Endothelial cell of umbilical vein (primary cell): Measurements from ENCODE around the gene CNN1. TPM values are rescaled to one million over a fixed set of nuclear protein-coding genes. Genes with fewer than 3 reads are reported as not detected.

Experiments
- BruUV-seq: library from RNA; stranded (reverse); fragments of 400-500 nt; replicated peaks from 2 replicates; lab custom pipeline; 2021; lab: Mats Ljungman, UMichigan
- CTCF ChIA-PET: fragments of 300-600, 350-600 bp; sonication (Branson Sonifier 250); formaldehyde crosslinking; loops from one replicate; lab custom pipeline; 2021; ENCODE audit warnings: antibody characterized with exemption, inconsistent platforms; lab: Charles Lee
- POLR2A ChIA-PET: fragments of 300-600, 350-600 bp; sonication (Branson Sonifier 250); formaldehyde crosslinking; loops from one replicate; lab custom pipeline; 2021; ENCODE audit warnings: antibody characterized with exemption, inconsistent platforms; lab: Charles Lee
- DNase-seq: peaks from one replicate; pipeline ENCODE4 v3.0.0-alpha.2; 2011; ENCODE audit warnings: low read depth, low spot score
- FAIRE-seq: peaks from 2 replicates; lab custom pipeline; 2011; peaks lifted over from hg19 to GRCh38; lab: Jason Lieb, UNC
- H2AFZ ChIP-seq: 2 replicates; pipeline ENCODE4 v1.6.0; 2012; ENCODE audit warnings: low read depth, low read length, control low read depth, inconsistent platforms
- H3K27ac ChIP-seq: 2 replicates; pipeline ENCODE4 v1.5.1; 2011; ENCODE audit warnings: low read depth, mild to moderate bottlenecking, control low read depth, low read length, moderate library complexity; ENCODE audit not compliant: insufficient read depth
- H3K27me3 ChIP-seq, 2 experiments: 2 replicates each; pipeline versions ENCODE4 v1.6.0 to v1.6.1; 2011; ENCODE audit warnings: low read length in 2 of 2, mixed read lengths in 1 of 2; ENCODE audit not compliant: control insufficient read depth in 2 of 2, insufficient read depth in 2 of 2
- H3K36me3 ChIP-seq, 2 experiments: 2 replicates in 1 of 2; 3 replicates in 1 of 2; pipeline ENCODE4 v1.5.1; 2011; ENCODE audit warnings: low read length in 2 of 2, mild to moderate bottlenecking in 1 of 2, moderate library complexity in 1 of 2; ENCODE audit not compliant: control insufficient read depth in 2 of 2, insufficient read depth in 2 of 2; ENCODE audit errors: extremely low read depth in 1 of 2
- H3K4me1 ChIP-seq: 3 replicates; pipeline ENCODE4 v1.5.1; 2011; ENCODE audit warnings: mild to moderate bottlenecking, low read length; ENCODE audit not compliant: control insufficient read depth, insufficient read depth; ENCODE audit errors: extremely low read depth
- H3K4me2 ChIP-seq: 2 replicates; pipeline ENCODE4 v1.6.1; 2011; ENCODE audit warnings: low read length, control low read depth, mixed read lengths; ENCODE audit not compliant: insufficient read depth
- H3K4me3 ChIP-seq, 3 experiments: fragments of 200-600 bp in 1 of 3; sonication (generic), shearing (Covaris generic) in 1 of 3; replicated peaks in 1 of 3; 2 replicates each; pipeline ENCODE4 v1.5.1; 2011 to 2016; ENCODE audit warnings: control low read depth in 3 of 3, low read length in 3 of 3, mild to moderate bottlenecking in 2 of 3, inconsistent platforms in 1 of 3, low read depth in 1 of 3, moderate library complexity in 1 of 3; ENCODE audit not compliant: insufficient read depth in 1 of 3
- H3K79me2 ChIP-seq: 2 replicates; pipeline ENCODE4 v1.6.0; 2012; ENCODE audit warnings: low read length, inconsistent platforms; ENCODE audit not compliant: control insufficient read depth, insufficient read depth
- H3K9ac ChIP-seq: replicated peaks from 2 replicates; pipeline ENCODE3; 2011; ENCODE audit warnings: low read length, control low read depth; ENCODE audit not compliant: insufficient read depth; ENCODE audit errors: extremely low read depth
- H3K9me1 ChIP-seq: replicated peaks from 3 replicates; pipeline ENCODE4 v1.6.0; 2011; ENCODE audit warnings: mild to moderate bottlenecking, low read length; ENCODE audit not compliant: control insufficient read depth, insufficient read depth; ENCODE audit errors: extremely low read depth
- H3K9me3 ChIP-seq: replicated peaks from 2 replicates; pipeline ENCODE4 v1.5.1; 2012; ENCODE audit warnings: low read length, inconsistent platforms; ENCODE audit not compliant: control insufficient read depth, insufficient read depth
- H4K20me1 ChIP-seq: replicated peaks from 2 replicates; pipeline ENCODE3; 2011; ENCODE audit warnings: mild to moderate bottlenecking, low read length; ENCODE audit not compliant: control insufficient read depth, insufficient read depth; ENCODE audit errors: extremely low read depth
- CTCF ChIP-seq, 2 donors: IDR thresholded peaks; 1 replicate in 1 of 2; 2 replicates in 1 of 2; pipeline ENCODE4 v1.5.1; 2011; ENCODE audit warnings: low read length in 2 of 2, mild to moderate bottlenecking in 2 of 2, moderate library complexity in 2 of 2, control low read depth in 1 of 2, inconsistent platforms in 1 of 2, low read depth in 1 of 2; ENCODE audit not compliant: insufficient read depth in 1 of 2; ENCODE audit errors: extremely low read depth in 1 of 2
- GATA2 ChIP-seq: IDR thresholded peaks from 2 replicates; pipeline ENCODE4 v1.7.0; 2011; ENCODE audit warnings: low read depth, mild to moderate bottlenecking, moderate library complexity, mixed read lengths, low read length; ENCODE audit not compliant: insufficient read length, insufficient read depth
- MAX ChIP-seq: IDR thresholded peaks from 2 replicates; pipeline ENCODE4 v1.6.1; 2011; ENCODE audit not compliant: insufficient read depth, insufficient read length
- MYC ChIP-seq: IDR thresholded peaks from one replicate; pipeline ENCODE4 v1.6.1; 2011; ENCODE audit warnings: mild to moderate bottlenecking, low read depth, low read length
- POLR2AphosphoS5 ChIP-seq: IDR thresholded peaks from 2 replicates; pipeline ENCODE4 v1.6.1; 2012; ENCODE audit warnings: low read depth, mild to moderate bottlenecking, control low read depth, low read length, moderate library complexity; ENCODE audit not compliant: insufficient read depth
- dilution Hi-C: fragments of 300-500 bp; cut with MboI; formaldehyde crosslinking; loops from one replicate; pipeline ENCODE4 v1.15.0; 2019; ENCODE audit warnings: low sequenced_read_pairs; ENCODE audit not compliant: extremely low pct_ligation_motif_present
- intact Hi-C: fragments of 100-400 bp; cut with micrococcal nuclease; formaldehyde crosslinking; loops from one replicate; pipeline ENCODE4 v1.10.0; 2022
- polyA plus RNA-seq, 4 experiments: library from polyadenylated mRNA; depleted of rRNA in 3 of 4; stranded (reverse) in 3 of 4; unstranded in 1 of 4; fragments of >200 nt; gene quantifications; 2 replicates each; pipeline versions ENCODE4 v1.2.1 to v1.2.3, GENCODE V29; 2011 to 2012; ENCODE audit warnings: missing spikeins in 1 of 4
- total RNA-seq: library from RNA; stranded (reverse); gene quantifications from 2 replicates; pipeline ENCODE4 v1.2.3, GENCODE V29; 2021

The CNN1 gene
- total and polyA plus RNA-seq, 2 donors (not counting 3 experiments of a cell fraction or from before 2014, with no cell fraction given): 0.76 TPM; not detected in 1

GRCh38 chr19:11586331-11586730, 47.7 kb downstream of the CNN1 start:
- H3K4me3 ChIP-seq: no peak overlapping the region
- H3K9ac ChIP-seq: no peak overlapping the region
- H3K4me1 ChIP-seq: no peaks in the 10 kb centered on the region
- no peak for TF ChIP-seq GATA2
- no peaks in the 10 kb centered on the region for H4K20me1 ChIP-seq
- H3K27me3 ChIP-seq: no peaks in the 10 kb centered on the region
- H3K9me3 ChIP-seq: no peaks in the 10 kb centered on the region
- H3K79me2 ChIP-seq: no peaks in the 10 kb centered on the region
- CTCF ChIA-PET: interaction anchor here (1.2 to 2.6 kb wide), 4 partner anchors 17 to 292 kb away, joined by 3 to 7 read pairs (median 5); no protein-coding TSS in a partner anchor
- no peak for DNase-seq
- no peak for FAIRE-seq
- BruUV-seq: no TSS peak
- intact Hi-C loops: loop anchor here (2.0 to 5.0 kb wide), 3 partner anchors 58 to 344 kb away; partner anchors contain the start of genes ECSIT, ODAD3 and PRKCSH
- no peaks in the 10 kb centered on the region for H3K9me1 ChIP-seq
- no peak overlapping the region for H2AFZ ChIP-seq
- H3K36me3 ChIP-seq: no peaks in the 10 kb centered on the region
- no peak overlapping the region for H3K27ac ChIP-seq
- no peak overlapping the region for H3K4me2 ChIP-seq
- dilution Hi-C loops: no loop called here
- POLR2A ChIA-PET: no interaction called here

GRCh38 chr19:11587302-11587974, 48.8 kb downstream of the CNN1 start:
- FAIRE-seq: peak; percentile 99
- H3K4me1 ChIP-seq: no peaks in the 10 kb centered on the region
- no peaks in the 10 kb centered on the region for H3K79me2 ChIP-seq
- BruUV-seq: no TSS peak
- peak; percentile 65 for DNase-seq
- H3K9ac ChIP-seq: no peak overlapping the region
- H3K27me3 ChIP-seq: no peaks in the 10 kb centered on the region
- intact Hi-C loops: loop anchor here (1.0 to 5.0 kb wide), 7 partner anchors 28 to 345 kb away; partner anchors contain the start of genes ECSIT, ELOF1, ODAD3 and PRKCSH
- ChIA-PET POLR2A (no interaction called here), CTCF (interaction anchor here (0.7 to 2.1 kb wide), 9 partner anchors 26 to 293 kb away, joined by 3 to 11 read pairs (median 3); partner anchors contain the start of genes ELOF1 and ZNF653)
- H3K4me2 ChIP-seq: no peak overlapping the region
- no peaks in the 10 kb centered on the region for H4K20me1 ChIP-seq
- dilution Hi-C loops: no loop called here
- no peak overlapping the region for H3K27ac ChIP-seq
- H3K9me1 ChIP-seq: no peaks in the 10 kb centered on the region
- H3K9me3 ChIP-seq: no peaks in the 10 kb centered on the region
- H3K36me3 ChIP-seq: no peaks in the 10 kb centered on the region
- TF ChIP-seq MAX: no peak
- TF ChIP-seq POLR2AphosphoS5: no peak
- no peak for TF ChIP-seq MYC
- TF ChIP-seq CTCF (IDR thresholded peaks at IDR 0.05; ENCODE audit: extremely low read depth in 1 of 2, insufficient read depth in 1 of 2, low read depth in 1 of 2, low read length in 2 of 2): peak; percentile 87 to 91
- peak overlapping the region; percentile 7 for H2AFZ ChIP-seq
- no peak overlapping the region for H3K4me3 ChIP-seq
